Activated naive CD4-positive, alpha-beta T cell treated with anti-CD3 and anti-CD28 coated beads, Interleukin-2, amount 10 ng/mL, durations not matched to agents 7 days and 5 days (primary cell): ENCODE data around the gene LSG1.
"Not testable (repeated sequence)": the region's sequence is repeated elsewhere in the genome, so short reads cannot be mapped to it uniquely, and the experiment has no call there.

Experiments
- CTCF ChIA-PET: fragments of 350-600 bp; sonication (Branson Sonifier 250); formaldehyde crosslinking; loops from one replicate; lab custom pipeline; 2021; ENCODE audit warnings: antibody characterized with exemption; lab: Charles Lee
- DNase-seq: peaks from one replicate; pipeline ENCODE4 v3.0.0-alpha.2; 2020
- H3K27ac Mint-ChIP-seq: one replicate; pipeline ENCODE4 v1.8.0; 2021; ENCODE audit warnings: mild to moderate bottlenecking, moderate library complexity, mixed read lengths
- H3K27me3 Mint-ChIP-seq: one replicate; pipeline ENCODE4 v1.8.0; 2021; ENCODE audit warnings: mild to moderate bottlenecking, mixed read lengths
- H3K36me3 Mint-ChIP-seq: one replicate; pipeline ENCODE4 v1.8.0; 2021; ENCODE audit warnings: mixed read lengths
- H3K4me1 Mint-ChIP-seq: one replicate; pipeline ENCODE4 v1.8.0; 2021; ENCODE audit warnings: mixed read lengths
- H3K4me3 Mint-ChIP-seq: one replicate; pipeline ENCODE4 v1.8.0; 2021; ENCODE audit warnings: mild to moderate bottlenecking, moderate library complexity, mixed read lengths
- H3K9me3 Mint-ChIP-seq: one replicate; pipeline ENCODE4 v1.8.0; 2021; ENCODE audit warnings: mixed read lengths

Gene LSG1

DNA sequence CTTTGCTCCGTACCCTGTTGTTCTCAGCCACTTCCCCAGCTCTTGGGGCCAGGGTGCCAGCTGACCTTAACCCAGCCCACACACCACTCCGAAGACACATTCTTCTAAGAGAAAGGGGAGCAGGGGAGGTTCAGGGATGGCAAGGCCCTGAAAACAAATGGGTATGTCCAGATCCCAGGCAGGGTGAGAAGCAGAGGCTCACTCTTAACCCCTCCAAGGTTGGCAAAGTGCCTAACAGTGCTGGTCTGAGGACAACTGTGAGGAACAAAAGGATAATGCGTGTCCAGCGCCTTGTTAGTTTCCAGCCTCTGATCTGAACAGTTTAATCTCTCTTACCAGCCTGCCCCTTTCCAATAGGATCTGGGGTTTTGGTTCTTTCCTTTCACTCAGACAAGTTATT, 40.3 kb downstream of the LSG1 start:
- H3K4me3 Mint-ChIP-seq = peak overlapping the region; percentile 82
- peaks cover 9% of the 10 kb centered on the region for H3K9me3 Mint-ChIP-seq
- H3K4me1 Mint-ChIP-seq = peaks cover 15% of the 10 kb centered on the region
- no peak overlapping the region for H3K27ac Mint-ChIP-seq
- no peak for DNase-seq
- H3K27me3 Mint-ChIP-seq = peaks cover 15% of the 10 kb centered on the region
- peaks cover 3% of the 10 kb centered on the region for H3K36me3 Mint-ChIP-seq
- CTCF ChIA-PET = no interaction called here

DNA sequence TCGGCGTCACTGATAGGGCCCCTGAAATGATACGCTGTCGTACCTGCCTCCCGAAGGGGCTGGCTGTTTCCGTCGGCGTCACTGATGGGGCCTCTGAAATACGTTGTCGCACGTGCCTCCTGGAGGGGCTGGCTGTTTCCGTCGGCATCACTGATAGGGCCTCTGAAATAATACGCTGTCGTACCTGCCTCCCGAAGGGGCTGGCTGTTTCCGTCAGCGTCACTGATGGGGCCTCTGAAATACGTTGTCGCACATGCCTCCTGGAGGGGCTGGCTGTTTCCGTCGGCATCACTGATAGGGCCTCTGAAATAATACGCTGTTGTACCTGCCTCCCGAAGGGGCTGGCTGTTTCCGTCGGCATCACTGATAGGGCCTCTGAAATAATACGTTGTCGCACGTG, 41.3 kb downstream of the LSG1 start:
- DNase-seq, H3K27ac Mint-ChIP-seq, H3K36me3 Mint-ChIP-seq, CTCF ChIA-PET, H3K4me3 Mint-ChIP-seq, H3K9me3 Mint-ChIP-seq: not testable (repeated sequence)
- H3K4me1 Mint-ChIP-seq = peaks cover 15% of the 10 kb centered on the region
- peaks cover 15% of the 10 kb centered on the region for H3K27me3 Mint-ChIP-seq

DNA sequence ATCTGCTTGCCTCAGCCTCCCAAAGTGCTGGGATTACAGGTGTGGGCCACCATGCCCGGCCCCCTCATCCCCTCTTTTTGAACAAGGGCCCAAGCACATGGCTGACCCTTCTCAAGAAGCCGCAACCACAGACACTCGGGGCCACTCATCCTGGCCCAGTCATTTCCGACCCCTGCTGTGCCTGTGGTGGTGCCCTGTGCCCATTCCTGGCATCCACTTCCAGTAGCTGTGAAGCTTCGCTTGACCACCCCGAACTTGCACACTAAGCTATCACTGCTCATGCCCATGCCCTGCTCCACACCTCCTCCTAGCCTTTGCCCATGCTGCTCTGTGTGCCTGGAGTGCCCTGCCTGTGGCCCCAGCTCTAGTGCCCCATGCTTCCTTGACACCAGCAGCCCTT, 47.0 kb downstream of the LSG1 start:
- no peak for DNase-seq
- H3K27ac Mint-ChIP-seq = no peak overlapping the region
- no peaks in the 10 kb centered on the region for H3K4me1 Mint-ChIP-seq
- no peaks in the 10 kb centered on the region for H3K27me3 Mint-ChIP-seq
- no peak overlapping the region for H3K4me3 Mint-ChIP-seq
- CTCF ChIA-PET = interaction anchor here (1.5 kb wide), 1 partner anchor 9 kb away, joined by 6 read pairs; the partner anchor contains the start of gene TMEM44
- peaks cover 2% of the 10 kb centered on the region for H3K9me3 Mint-ChIP-seq
- peaks cover 2% of the 10 kb centered on the region for H3K36me3 Mint-ChIP-seq

DNA sequence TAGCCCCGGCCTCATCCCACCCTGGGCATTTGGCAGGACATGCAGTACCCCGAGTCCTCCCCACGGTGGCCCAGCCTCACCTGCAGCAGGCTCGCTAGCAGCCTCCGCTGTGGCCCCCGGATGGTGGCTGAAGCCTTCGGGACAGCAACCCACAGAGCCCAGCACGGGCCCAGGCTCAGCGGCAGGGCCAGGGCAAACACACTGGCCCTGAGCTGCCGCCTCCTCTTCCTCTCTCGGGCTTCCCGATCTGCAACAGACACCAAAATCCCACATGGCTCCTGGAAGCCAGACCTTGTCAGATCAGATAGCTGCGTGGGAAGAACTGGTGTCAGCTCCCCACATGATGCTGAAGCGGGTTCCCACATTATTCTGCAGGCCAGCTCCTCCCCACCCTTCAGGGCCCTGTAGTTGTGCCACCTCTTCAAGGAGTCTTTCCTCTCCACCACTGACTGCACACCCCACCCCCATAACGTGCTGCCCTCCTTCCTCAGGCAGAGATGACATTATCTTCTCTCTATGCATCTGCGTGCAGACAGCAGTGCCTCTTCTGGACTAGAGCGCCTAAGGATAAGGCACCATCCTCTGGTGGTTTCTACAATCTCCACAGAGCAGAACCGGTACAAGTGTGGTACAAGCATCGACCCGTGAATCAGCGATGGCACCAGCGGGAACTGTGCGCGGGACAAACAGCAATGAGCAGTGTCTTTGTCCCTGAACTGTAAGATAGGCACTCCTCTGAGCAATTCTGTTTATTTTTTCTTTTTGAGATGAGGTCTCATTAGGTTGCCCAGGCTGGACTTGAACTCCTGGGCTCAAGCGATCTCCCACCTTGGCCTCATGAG, 48.3 kb downstream of the LSG1 start:
- H3K4me1 Mint-ChIP-seq = no peaks in the 10 kb centered on the region
- no peaks in the 10 kb centered on the region for H3K9me3 Mint-ChIP-seq
- CTCF ChIA-PET = interaction anchor here (1.5 kb wide), 2 partner anchors 9 to 10 kb away, joined by 3 to 6 read pairs; partner anchors contain the start of gene TMEM44
- no peaks in the 10 kb centered on the region for H3K27me3 Mint-ChIP-seq
- DNase-seq = no peak
- H3K4me3 Mint-ChIP-seq = no peak overlapping the region
- no peak overlapping the region for H3K27ac Mint-ChIP-seq
- H3K36me3 Mint-ChIP-seq = no peaks in the 10 kb centered on the region

- H3K9me3 Mint-ChIP-seq = no peaks in the 10 kb centered on the region
- H3K4me3 Mint-ChIP-seq = no peak overlapping the region
- no peaks in the 10 kb centered on the region for H3K27me3 Mint-ChIP-seq
- H3K36me3 Mint-ChIP-seq = no peaks in the 10 kb centered on the region
- no peak overlapping the region for H3K27ac Mint-ChIP-seq
- no peak for DNase-seq
- CTCF ChIA-PET = interaction anchor here (1.5 kb wide), 1 partner anchor 8 kb away, joined by 3 read pairs; no protein-coding TSS in a partner anchor
- H3K4me1 Mint-ChIP-seq = no peaks in the 10 kb centered on the region
Observed at GRCh38 chr3:194622621-194623340, 49.2 kb downstream of the LSG1 start.

DNA sequence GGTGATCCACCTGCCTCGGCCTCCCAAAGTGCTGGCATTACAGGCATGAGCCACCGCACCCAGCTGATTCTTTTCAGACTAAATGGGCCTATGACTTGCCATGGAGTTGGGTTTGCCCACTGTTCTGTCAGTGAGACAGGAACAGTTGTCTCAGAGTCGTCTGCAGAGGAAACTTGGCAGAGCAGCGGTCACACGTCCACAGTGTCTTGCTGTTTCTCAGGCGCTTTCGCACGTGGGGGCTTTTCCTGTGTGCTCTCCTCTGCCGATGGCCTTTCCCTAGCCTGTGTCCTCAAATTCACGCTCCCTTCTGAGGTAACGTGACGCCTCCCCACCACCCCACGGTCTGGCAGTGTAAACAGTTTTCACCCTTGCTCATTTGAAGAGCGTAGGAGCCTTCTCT, 50.0 kb downstream of the LSG1 start:
- no peak overlapping the region for H3K4me3 Mint-ChIP-seq
- H3K27ac Mint-ChIP-seq = peak overlapping the region; percentile 45
- no peak for DNase-seq
- H3K4me1 Mint-ChIP-seq = no peaks in the 10 kb centered on the region
- CTCF ChIA-PET = no interaction called here
- H3K36me3 Mint-ChIP-seq = no peaks in the 10 kb centered on the region
- no peaks in the 10 kb centered on the region for H3K9me3 Mint-ChIP-seq
- H3K27me3 Mint-ChIP-seq = no peaks in the 10 kb centered on the region

- Mint-ChIP-seq H3K36me3 (no peaks in the 10 kb centered on the region), H3K27ac (no peak overlapping the region), H3K4me1 (no peaks in the 10 kb centered on the region), H3K4me3 (no peak overlapping the region), H3K27me3 (no peaks in the 10 kb centered on the region), H3K9me3 (no peaks in the 10 kb centered on the region)
- CTCF ChIA-PET = no interaction called here
- DNase-seq = no peak
Observed at GRCh38 chr3:194620196-194620595, 51.8 kb downstream of the LSG1 start.

GRCh38 chr3:194619741-194620140, 52.2 kb downstream of the LSG1 start:
- H3K9me3 Mint-ChIP-seq = no peaks in the 10 kb centered on the region
- DNase-seq = no peak
- H3K27ac Mint-ChIP-seq = no peak overlapping the region
- no peaks in the 10 kb centered on the region for H3K27me3 Mint-ChIP-seq
- no peak overlapping the region for H3K4me3 Mint-ChIP-seq
- CTCF ChIA-PET = interaction anchor here (0.7 kb wide), 1 partner anchor 220 kb away, joined by 3 read pairs; no protein-coding TSS in a partner anchor
- H3K4me1 Mint-ChIP-seq = no peaks in the 10 kb centered on the region
- H3K36me3 Mint-ChIP-seq = no peaks in the 10 kb centered on the region

DNA sequence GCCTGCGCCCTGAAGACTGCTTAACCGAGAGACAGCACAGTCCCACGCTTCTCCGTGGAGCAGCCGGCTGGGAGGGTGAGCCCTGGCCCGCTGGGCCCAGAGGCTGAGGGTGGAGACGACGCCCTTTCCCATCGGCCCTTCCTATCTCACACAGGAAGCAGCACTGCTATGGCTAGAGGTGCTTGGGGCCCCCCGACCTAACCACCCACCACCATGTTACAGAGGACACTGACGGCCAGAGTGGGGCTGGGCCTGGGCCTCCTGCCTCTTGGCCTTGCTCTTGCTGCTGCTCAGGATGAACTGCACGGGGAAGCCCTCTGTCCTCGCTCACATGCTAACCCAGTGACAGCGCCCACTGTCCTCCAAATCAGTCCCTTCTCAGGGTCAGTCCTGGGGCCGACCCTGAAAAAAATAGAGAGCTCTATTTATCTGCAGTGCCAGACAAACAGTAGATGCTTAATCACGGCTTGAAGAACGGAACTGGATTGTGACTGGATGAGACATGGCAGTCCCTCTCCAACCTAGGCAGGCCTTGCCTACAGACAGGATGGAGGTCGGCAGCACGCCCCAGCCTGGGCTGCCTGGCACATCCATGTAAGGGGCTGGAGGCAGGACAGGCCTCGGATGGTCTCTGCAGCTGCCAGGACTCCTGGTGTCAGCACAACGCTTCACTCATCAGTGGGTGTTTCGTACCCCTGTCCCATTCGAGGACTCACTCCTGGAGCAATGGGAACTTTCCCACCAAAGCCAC, 53.0 kb downstream of the LSG1 start:
- H3K4me1 Mint-ChIP-seq = no peaks in the 10 kb centered on the region
- H3K36me3 Mint-ChIP-seq = no peaks in the 10 kb centered on the region
- no peak for DNase-seq
- no peak overlapping the region for H3K4me3 Mint-ChIP-seq
- no peaks in the 10 kb centered on the region for H3K9me3 Mint-ChIP-seq
- H3K27me3 Mint-ChIP-seq = no peaks in the 10 kb centered on the region
- no peak overlapping the region for H3K27ac Mint-ChIP-seq
- CTCF ChIA-PET = interaction anchor here (0.7 kb wide), 1 partner anchor 219 kb away, joined by 3 read pairs; no protein-coding TSS in a partner anchor

DNA sequence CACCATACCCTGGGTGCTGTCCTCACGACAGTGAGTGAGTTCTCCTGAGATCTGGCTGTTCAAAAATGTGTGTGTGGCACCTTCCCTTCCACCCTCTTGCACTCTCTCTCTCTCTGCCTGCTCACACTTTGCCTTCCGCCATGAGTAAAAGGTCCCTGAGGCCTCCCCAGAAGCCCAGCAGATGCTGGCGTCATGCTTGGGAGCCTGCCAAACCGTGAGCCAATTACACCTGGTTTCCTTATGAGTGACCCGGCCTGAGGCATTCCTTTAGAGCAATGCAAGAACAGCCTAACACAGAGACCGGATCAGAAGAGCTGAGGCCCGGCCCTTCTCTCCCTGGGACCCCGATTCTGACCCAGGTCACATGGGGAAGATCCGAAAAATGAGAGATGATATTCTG, 54.2 kb downstream of the LSG1 start:
- no peak overlapping the region for H3K4me3 Mint-ChIP-seq
- DNase-seq = no peak
- H3K27me3 Mint-ChIP-seq = no peaks in the 10 kb centered on the region
- no peaks in the 10 kb centered on the region for H3K36me3 Mint-ChIP-seq
- H3K27ac Mint-ChIP-seq = no peak overlapping the region
- CTCF ChIA-PET = no interaction called here
- H3K9me3 Mint-ChIP-seq = no peaks in the 10 kb centered on the region
- H3K4me1 Mint-ChIP-seq = no peaks in the 10 kb centered on the region

- CTCF ChIA-PET = no interaction called here
- Mint-ChIP-seq H3K4me1 (peaks cover 2% of the 10 kb centered on the region), H3K27me3 (no peaks in the 10 kb centered on the region), H3K4me3 (no peak overlapping the region), H3K36me3 (no peaks in the 10 kb centered on the region), H3K27ac (no peak overlapping the region), H3K9me3 (no peaks in the 10 kb centered on the region)
- no peak for DNase-seq
Observed at GRCh38 chr3:194617143-194617671, 54.8 kb downstream of the LSG1 start.

- H3K36me3 Mint-ChIP-seq = no peaks in the 10 kb centered on the region
- H3K4me3 Mint-ChIP-seq = no peak overlapping the region
- H3K4me1 Mint-ChIP-seq = peaks cover 3% of the 10 kb centered on the region
- no peak overlapping the region for H3K27ac Mint-ChIP-seq
- no peak for DNase-seq
- CTCF ChIA-PET = interaction anchor here (1.7 kb wide), 1 partner anchor 67 kb away, joined by 3 read pairs; no protein-coding TSS in a partner anchor
- H3K9me3 Mint-ChIP-seq = no peaks in the 10 kb centered on the region
- H3K27me3 Mint-ChIP-seq = no peaks in the 10 kb centered on the region
Observed at GRCh38 chr3:194615226-194615625, 56.8 kb downstream of the LSG1 start.

- H3K4me1 Mint-ChIP-seq = peaks cover 3% of the 10 kb centered on the region
- H3K36me3 Mint-ChIP-seq = no peaks in the 10 kb centered on the region
- peaks cover 4% of the 10 kb centered on the region for H3K27me3 Mint-ChIP-seq
- no peak for DNase-seq
- CTCF ChIA-PET = no interaction called here
- no peaks in the 10 kb centered on the region for H3K9me3 Mint-ChIP-seq
- H3K4me3 Mint-ChIP-seq = no peak overlapping the region
- H3K27ac Mint-ChIP-seq = no peak overlapping the region
Observed at GRCh38 chr3:194612221-194612620, 59.8 kb downstream of the LSG1 start.

GRCh38 chr3:194610689-194611088, 61.3 kb downstream of the LSG1 start:
- peaks cover 3% of the 10 kb centered on the region for H3K4me1 Mint-ChIP-seq
- CTCF ChIA-PET = interaction anchor here (1.1 kb wide), 1 partner anchor 16 kb away, joined by 4 read pairs; no protein-coding TSS in a partner anchor
- DNase-seq = no peak
- H3K27ac Mint-ChIP-seq = no peak overlapping the region
- H3K9me3 Mint-ChIP-seq = no peaks in the 10 kb centered on the region
- H3K36me3 Mint-ChIP-seq = no peaks in the 10 kb centered on the region
- H3K4me3 Mint-ChIP-seq = no peak overlapping the region
- H3K27me3 Mint-ChIP-seq = peaks cover 4% of the 10 kb centered on the region
